HepG2 (cell line): Measurements from ENCODE around the gene CSTPP1. TPM values are rescaled to one million over a fixed set of nuclear protein-coding genes. Genes with fewer than 3 reads are reported as not detected.

Experiments used
- DZIP1 ChIP-seq: sonication (generic); formaldehyde crosslinking; IDR thresholded peaks from 2 replicates; pipeline ENCODE4 v1.5.0; 2020; ENCODE audit warnings: mild to moderate bottlenecking, missing genetic modification reagents
- HNRNPL ChIP-seq: fragments of 200-400 bp; formaldehyde crosslinking; IDR thresholded peaks from 2 replicates; pipeline ENCODE4 v1.6.1; 2017; ENCODE audit warnings: mild to moderate bottlenecking, low read depth, low read length
- HOXD1 ChIP-seq: sonication (generic); formaldehyde crosslinking; IDR thresholded peaks from 2 replicates; pipeline ENCODE4 v1.5.0; 2020; ENCODE audit warnings: missing genetic modification reagents
- NCOA5 ChIP-seq: sonication (generic); formaldehyde crosslinking; IDR thresholded peaks from 2 replicates; pipeline ENCODE4 v1.4.0; 2020; ENCODE audit warnings: missing genetic modification reagents
- NFKB2 ChIP-seq: sonication (generic); formaldehyde crosslinking; IDR thresholded peaks from 2 replicates; pipeline ENCODE4 v1.4.0; 2020; ENCODE audit warnings: missing genetic modification reagents, borderline replicate concordance
- POLR2A ChIP-seq, 2 experiments: IDR thresholded peaks; 2 replicates each; pipeline ENCODE4 v1.6.1; 2011; ENCODE audit warnings: low read depth in 2 of 2, low read length in 2 of 2, mild to moderate bottlenecking in 1 of 2, moderate library complexity in 1 of 2; ENCODE audit not compliant: insufficient read depth in 1 of 2
- SETDB1 ChIP-seq: sonication (generic); formaldehyde crosslinking; IDR thresholded peaks from 2 replicates; pipeline ENCODE4 v1.5.1; 2020; ENCODE audit warnings: missing genetic modification reagents, mild to moderate bottlenecking, borderline replicate concordance
- SIX1 ChIP-seq: sonication (generic); formaldehyde crosslinking; IDR thresholded peaks from 2 replicates; pipeline ENCODE4 v1.4.0; 2020; ENCODE audit warnings: missing genetic modification reagents, borderline replicate concordance
- TIGD3 ChIP-seq: sonication (generic); formaldehyde crosslinking; IDR thresholded peaks from 2 replicates; pipeline ENCODE4 v1.5.1; 2020; ENCODE audit warnings: mild to moderate bottlenecking, missing genetic modification reagents, borderline replicate concordance
- XRCC5 ChIP-seq: fragments of 200-400 bp; formaldehyde crosslinking; optimal IDR thresholded peaks from 2 replicates; pipeline ENCODE3; 2017; ENCODE audit warnings: mild to moderate bottlenecking, low read length
- ZBTB14 ChIP-seq: sonication (generic); formaldehyde crosslinking; IDR thresholded peaks from 2 replicates; pipeline ENCODE4 v1.4.0; 2020; ENCODE audit warnings: missing genetic modification reagents
- ZNF207 ChIP-seq: fragments of 450-650 bp; IDR thresholded peaks from 2 replicates; pipeline ENCODE4 v1.6.1; 2016; ENCODE audit warnings: antibody characterized with exemption, borderline replicate concordance
- ZNF225 ChIP-seq: sonication (generic); formaldehyde crosslinking; IDR thresholded peaks from 2 replicates; pipeline ENCODE4 v1.4.0; 2020; ENCODE audit warnings: mild to moderate bottlenecking, missing genetic modification reagents
- polyA plus RNA-seq, 8 experiments: library from polyadenylated mRNA; depleted of rRNA in 3 of 8; stranded (reverse) in 7 of 8; unstranded in 1 of 8; fragments of >200 nt; fragmentation: Illumina TruSeq in 4 of 8; extraction: Trizol in 4 of 8; gene quantifications; 2 replicates each; pipeline versions ENCODE4 v1.2.1 to v1.2.3, GENCODE V29; 2011 to 2016; ENCODE audit warnings: low read depth in 4 of 8, missing spikeins in 1 of 8, mixed read lengths in 1 of 8; ENCODE audit not compliant: insufficient read depth in 1 of 8
- total RNA-seq, 5 experiments: library from RNA; depleted of rRNA; stranded (reverse); fragments of >200 nt; fragmentation: Illumina TruSeq; extraction: Trizol; gene quantifications; 2 replicates each; pipeline ENCODE4 v1.2.3, GENCODE V29; 2016; ENCODE audit warnings: low read depth in 1 of 5
- TF ChIP-seq, protein P1 (sequence below): sonication (generic); formaldehyde crosslinking; IDR thresholded peaks from 2 replicates; pipeline ENCODE4 v1.8.1; 2023; ENCODE audit warnings: mild to moderate bottlenecking, moderate library complexity, missing genetic modification reagents
- TF ChIP-seq, protein P2 (sequence below): sonication (generic); formaldehyde crosslinking; IDR thresholded peaks from 2 replicates; pipeline ENCODE4 v1.4.0; 2020; ENCODE audit warnings: missing genetic modification reagents, borderline replicate concordance
- TF ChIP-seq, protein P3 (sequence below): sonication (generic); formaldehyde crosslinking; IDR thresholded peaks from 2 replicates; pipeline ENCODE4 v1.4.0; 2020; ENCODE audit warnings: missing genetic modification reagents

CSTPP1 gene
- total and polyA plus RNA-seq, 2 of the 13 experiments (the other 11 are each of a cell fraction or from before 2014, with no cell fraction given) = 12.3 to 14.6 TPM

DNA sequence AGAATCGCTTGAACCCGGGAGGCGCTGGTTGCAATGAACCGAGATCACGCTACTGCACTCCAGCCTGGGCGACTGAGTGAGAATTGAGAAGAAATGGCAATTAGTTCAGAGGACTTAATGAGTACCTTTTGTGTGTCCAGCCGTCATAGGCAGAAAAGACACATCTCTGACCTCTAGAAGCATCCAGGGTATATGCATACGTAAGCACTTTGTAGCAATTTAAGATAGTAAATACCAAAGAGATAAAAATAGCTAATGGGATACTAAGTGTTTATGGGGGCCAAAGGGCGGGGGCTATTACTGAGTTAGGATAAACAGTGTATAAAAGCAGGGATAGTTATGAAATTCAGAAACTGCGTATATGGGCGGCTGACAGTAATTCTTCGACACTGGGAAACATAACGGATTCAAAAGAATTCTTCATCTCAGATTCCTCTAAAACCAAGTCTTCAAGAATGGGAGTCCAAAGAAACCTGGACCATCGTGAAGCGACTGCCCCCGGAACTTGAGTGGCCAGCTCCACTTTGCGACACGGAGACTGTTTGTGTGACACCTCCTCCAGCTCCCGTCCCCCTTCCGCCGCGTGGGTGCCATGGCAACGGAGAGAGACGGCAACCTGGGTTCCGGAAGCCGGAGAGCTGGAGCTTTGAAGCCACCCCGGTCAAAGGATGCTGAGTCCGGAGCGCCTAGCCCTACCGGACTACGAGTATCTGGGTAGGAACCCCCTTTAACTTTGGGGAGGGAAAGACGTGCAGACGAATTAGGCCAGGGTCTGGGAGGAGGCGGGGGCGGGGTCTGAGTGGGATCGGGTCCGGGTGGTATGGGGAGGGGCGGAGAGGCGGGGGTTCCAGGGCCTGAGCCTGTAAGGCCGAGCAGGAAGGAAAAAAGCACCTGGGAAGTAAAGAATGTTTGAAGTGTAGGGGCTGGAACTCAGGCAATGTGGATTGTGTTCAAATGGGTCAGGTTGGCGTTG is at the start of gene CSTPP1 (continued):
- TF ChIP-seq SETDB1 (CRISPR knock-in tag) (no peak), HNRNPL (no peak), HOXD1 (CRISPR knock-in tag) (no peak), XRCC5 (peak; percentile 98), POLR2A (IDR thresholded peaks at IDR 0.05; ENCODE audit: insufficient read depth in 1 of 2, low read depth in 2 of 2, low read length in 2 of 2) (0 out of 4 replicates have a peak, but pooled peaks have one; percentile 21 to 41), SIX1 (CRISPR knock-in tag) (peak; percentile 49; the same call in 1 of the 2 replicates), DZIP1 (no peak), ZNF225 (no peak), NFKB2 (peak; percentile 38; the same call in 1 of the 2 replicates), ZNF207 (no peak), ZBTB14 (CRISPR knock-in tag) (no peak), NCOA5 (CRISPR knock-in tag) (no peak), TIGD3 (CRISPR knock-in tag) (no peak)
- TF ChIP-seq, protein P1, sequence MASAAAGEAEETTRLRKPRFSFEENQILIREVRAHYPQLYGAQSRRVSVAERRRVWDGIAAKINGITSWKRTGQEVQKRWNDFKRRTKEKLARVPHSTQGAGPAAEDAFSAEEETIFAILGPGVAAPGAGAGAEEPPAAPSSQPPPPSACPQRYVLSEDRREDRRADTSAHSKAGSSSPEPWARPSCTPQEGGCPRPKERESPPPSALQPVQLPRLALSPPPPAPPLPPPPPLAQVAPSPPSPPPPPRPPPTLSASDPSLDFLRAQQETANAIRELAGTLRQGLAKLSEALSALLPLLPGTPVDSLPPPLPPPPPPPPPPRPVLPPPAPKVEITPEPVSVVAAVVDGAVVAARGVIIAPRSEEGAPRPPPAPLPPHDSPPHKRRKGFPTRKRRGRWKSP (CRISPR knock-in tag) = no peak
- TF ChIP-seq, protein P2, sequence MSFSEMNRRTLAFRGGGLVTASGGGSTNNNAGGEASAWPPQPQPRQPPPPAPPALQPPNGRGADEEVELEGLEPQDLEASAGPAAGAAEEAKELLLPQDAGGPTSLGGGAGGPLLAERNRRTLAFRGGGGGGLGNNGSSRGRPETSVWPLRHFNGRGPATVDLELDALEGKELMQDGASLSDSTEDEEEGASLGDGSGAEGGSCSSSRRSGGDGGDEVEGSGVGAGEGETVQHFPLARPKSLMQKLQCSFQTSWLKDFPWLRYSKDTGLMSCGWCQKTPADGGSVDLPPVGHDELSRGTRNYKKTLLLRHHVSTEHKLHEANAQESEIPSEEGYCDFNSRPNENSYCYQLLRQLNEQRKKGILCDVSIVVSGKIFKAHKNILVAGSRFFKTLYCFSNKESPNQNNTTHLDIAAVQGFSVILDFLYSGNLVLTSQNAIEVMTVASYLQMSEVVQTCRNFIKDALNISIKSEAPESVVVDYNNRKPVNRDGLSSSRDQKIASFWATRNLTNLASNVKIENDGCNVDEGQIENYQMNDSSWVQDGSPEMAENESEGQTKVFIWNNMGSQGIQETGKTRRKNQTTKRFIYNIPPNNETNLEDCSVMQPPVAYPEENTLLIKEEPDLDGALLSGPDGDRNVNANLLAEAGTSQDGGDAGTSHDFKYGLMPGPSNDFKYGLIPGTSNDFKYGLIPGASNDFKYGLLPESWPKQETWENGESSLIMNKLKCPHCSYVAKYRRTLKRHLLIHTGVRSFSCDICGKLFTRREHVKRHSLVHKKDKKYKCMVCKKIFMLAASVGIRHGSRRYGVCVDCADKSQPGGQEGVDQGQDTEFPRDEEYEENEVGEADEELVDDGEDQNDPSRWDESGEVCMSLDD = no peak
- TF ChIP-seq, protein P3, sequence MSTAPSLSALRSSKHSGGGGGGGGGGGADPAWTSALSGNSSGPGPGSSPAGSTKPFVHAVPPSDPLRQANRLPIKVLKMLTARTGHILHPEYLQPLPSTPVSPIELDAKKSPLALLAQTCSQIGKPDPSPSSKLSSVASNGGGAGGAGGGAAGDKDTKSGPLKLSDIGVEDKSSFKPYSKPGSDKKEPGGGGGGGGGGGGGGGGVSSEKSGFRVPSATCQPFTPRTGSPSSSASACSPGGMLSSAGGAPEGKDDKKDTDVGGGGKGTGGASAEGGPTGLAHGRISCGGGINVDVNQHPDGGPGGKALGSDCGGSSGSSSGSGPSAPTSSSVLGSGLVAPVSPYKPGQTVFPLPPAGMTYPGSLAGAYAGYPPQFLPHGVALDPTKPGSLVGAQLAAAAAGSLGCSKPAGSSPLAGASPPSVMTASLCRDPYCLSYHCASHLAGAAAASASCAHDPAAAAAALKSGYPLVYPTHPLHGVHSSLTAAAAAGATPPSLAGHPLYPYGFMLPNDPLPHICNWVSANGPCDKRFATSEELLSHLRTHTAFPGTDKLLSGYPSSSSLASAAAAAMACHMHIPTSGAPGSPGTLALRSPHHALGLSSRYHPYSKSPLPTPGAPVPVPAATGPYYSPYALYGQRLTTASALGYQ = no peak
